HCT116 (cell line): Measurements from ENCODE around the gene FAM241A. TPM values are rescaled to one million over a fixed set of nuclear protein-coding genes. Genes with fewer than 3 reads are reported as not detected.

ENCODE experiments used
- ATAC-seq: fragments of 200-7000 bp; cut with Tn5 transposase; 2 replicates; pipeline ENCODE4 v1.9.1; 2020; ENCODE audit warnings: mild to moderate bottlenecking, moderate library complexity
- BruUV-seq: library from RNA; stranded (reverse); fragments of 400-500 nt; replicated peaks from 2 replicates; lab custom pipeline; 2021; lab: Mats Ljungman, UMichigan
- CTCF ChIA-PET: fragments of 300-600 bp; sonication (Branson Sonifier 250); formaldehyde crosslinking; loops from one replicate; lab custom pipeline; 2021; ENCODE audit warnings: antibody characterized with exemption; lab: Charles Lee
- POLR2A ChIA-PET: fragments of 300-600, 350-600 bp; sonication (Branson Sonifier 250); formaldehyde crosslinking; loops from one replicate; lab custom pipeline; 2021; ENCODE audit warnings: antibody characterized with exemption; lab: Charles Lee
- RAD21 ChIA-PET, 2 experiments: fragments of 300-600 bp; sonication (Branson Sonifier 250); formaldehyde crosslinking; loops; one replicate each; lab custom pipeline; 2023; ENCODE audit warnings: low total read pairs in 2 of 2; ENCODE audit not compliant: uncharacterized antibody in 2 of 2, unreplicated experiment in 2 of 2, low non-redundant PET in 1 of 2; lab: Charles Lee
- DNase-seq: peaks from one replicate; pipeline ENCODE4 v3.0.0-alpha.2; 2010; ENCODE audit warnings: low read depth, low spot score
- H2AFZ ChIP-seq: fragments of 200-600 bp; shearing (Covaris generic), sonication (generic); 2 replicates; pipeline ENCODE4 v1.6.1; 2017; ENCODE audit warnings: low read depth, mixed run types, mixed read lengths, antibody characterized with exemption, low read length; ENCODE audit not compliant: poor library complexity, severe bottlenecking
- H3K27ac ChIP-seq: 2 replicates; pipeline ENCODE4 v1.5.1; 2012; ENCODE audit warnings: low read depth, low read length
- H3K27me3 ChIP-seq: fragments of 200-600 bp; sonication (generic); 2 replicates; pipeline ENCODE4 v1.6.1; 2016; ENCODE audit warnings: mixed run types, low read length, mixed read lengths; ENCODE audit not compliant: insufficient read depth
- H3K36me3 ChIP-seq, 2 experiments: fragments of 200-500 bp in 1 of 2; fragments of 200-600 bp in 1 of 2; sonication (Bioruptor generic) in 1 of 2; sonication (generic) in 1 of 2; 2 replicates each; pipeline versions ENCODE4 v1.5.1 to v1.6.1; 2014 to 2016; ENCODE audit warnings: low read length in 2 of 2, inconsistent platforms in 1 of 2, mixed read lengths in 1 of 2, mixed run types in 1 of 2; ENCODE audit not compliant: insufficient read depth in 2 of 2, control insufficient read depth in 1 of 2
- H3K4me1 ChIP-seq, 2 experiments: fragments of 200-600 bp in 1 of 2; sonication (generic) in 1 of 2; 2 replicates each; pipeline versions ENCODE4 v1.5.1 to v1.6.1; 2012 to 2017; ENCODE audit warnings: low read length in 2 of 2, inconsistent platforms in 1 of 2, mild to moderate bottlenecking in 1 of 2, mixed read lengths in 1 of 2, mixed run types in 1 of 2, moderate library complexity in 1 of 2; ENCODE audit not compliant: insufficient read depth in 2 of 2, control insufficient read depth in 1 of 2
- H3K4me2 ChIP-seq: fragments of 200-600 bp; sonication (generic); 2 replicates; pipeline ENCODE4 v1.6.1; 2017; ENCODE audit warnings: mixed run types, low read length, mixed read lengths
- H3K4me3 ChIP-seq, 2 experiments: fragments of 200-600 bp in 1 of 2; sonication (generic) in 1 of 2; replicated peaks in 1 of 2; 2 replicates each; pipeline ENCODE4 v1.5.1; 2011 to 2016; ENCODE audit warnings: low read length in 2 of 2, control low read depth in 1 of 2, low read depth in 1 of 2, mild to moderate bottlenecking in 1 of 2, mixed read lengths in 1 of 2, mixed run types in 1 of 2
- H3K79me2 ChIP-seq: fragments of 200-600 bp; sonication (generic); 2 replicates; pipeline ENCODE4 v1.6.1; 2017; ENCODE audit warnings: mild to moderate bottlenecking, mixed run types, low read length, moderate library complexity, mixed read lengths; ENCODE audit not compliant: insufficient read depth
- H3K9ac ChIP-seq: fragments of 200-600 bp; sonication (generic); 2 replicates; pipeline ENCODE4 v1.6.1; 2016; ENCODE audit warnings: low read length, mixed read lengths
- H3K9me2 ChIP-seq: fragments of 200-600 bp; sonication (generic), shearing (Covaris generic); 2 replicates; pipeline ENCODE4 v1.6.1; 2017; ENCODE audit warnings: mixed run types, mild to moderate bottlenecking, moderate library complexity; ENCODE audit not compliant: insufficient read depth
- H3K9me3 ChIP-seq, 2 experiments: fragments of 200-500 bp in 1 of 2; fragments of 200-600 bp in 1 of 2; sonication (Bioruptor generic) in 1 of 2; sonication (generic) in 1 of 2; 2 replicates each; pipeline ENCODE4 v1.6.1; 2014 to 2017; ENCODE audit warnings: low read length in 2 of 2, mixed read lengths in 2 of 2, inconsistent platforms in 1 of 2, low read depth in 1 of 2, mild to moderate bottlenecking in 1 of 2, mixed run types in 1 of 2, moderate library complexity in 1 of 2; ENCODE audit not compliant: control insufficient read depth in 1 of 2, insufficient read depth in 1 of 2
- H4K20me1 ChIP-seq: fragments of 200-600 bp; sonication (generic), shearing (Covaris generic); 2 replicates; pipeline ENCODE4 v1.6.1; 2017; ENCODE audit warnings: mixed run types, mild to moderate bottlenecking, moderate library complexity; ENCODE audit not compliant: insufficient read depth
- CBX3 ChIP-seq: IDR thresholded peaks from 2 replicates; pipeline ENCODE4 v1.6.1; 2012; ENCODE audit warnings: low read depth
- CEBPB ChIP-seq: IDR thresholded peaks from 2 replicates; pipeline ENCODE4 v1.6.1; 2012; ENCODE audit warnings: low read depth
- EGR1 ChIP-seq: IDR thresholded peaks from 2 replicates; pipeline ENCODE4 v1.6.1; 2012; ENCODE audit warnings: low read depth
- ELF1 ChIP-seq: IDR thresholded peaks from 2 replicates; pipeline ENCODE4 v1.6.1; 2012; ENCODE audit warnings: low read depth, borderline replicate concordance
- EZH2phosphoT487 ChIP-seq: fragments of 200-600 bp; IDR thresholded peaks from 2 replicates; pipeline ENCODE4 v1.6.1; 2018; ENCODE audit warnings: antibody characterized with exemption, borderline replicate concordance
- FOSL1 ChIP-seq: IDR thresholded peaks from 2 replicates; pipeline ENCODE4 v1.6.1; 2012; ENCODE audit warnings: low read depth
- POLR2AphosphoS5 ChIP-seq: IDR thresholded peaks from 2 replicates; pipeline ENCODE4 v1.6.1; 2011; ENCODE audit warnings: mild to moderate bottlenecking, low read depth, low read length, moderate library complexity
- RAD21 ChIP-seq: IDR thresholded peaks from 2 replicates; pipeline ENCODE4 v1.6.1; 2012; ENCODE audit warnings: low read depth, mild to moderate bottlenecking
- SIN3A ChIP-seq: IDR thresholded peaks from 2 replicates; pipeline ENCODE4 v1.6.1; 2012; ENCODE audit warnings: low read depth
- SP1 ChIP-seq: IDR thresholded peaks from 2 replicates; pipeline ENCODE4 v1.6.1; 2012; ENCODE audit warnings: low read depth
- SRF ChIP-seq: IDR thresholded peaks from 2 replicates; pipeline ENCODE4 v1.6.1; 2012; ENCODE audit warnings: low read depth
- TCF7L2 ChIP-seq: IDR thresholded peaks from 2 replicates; pipeline ENCODE4 v1.7.0; 2011; ENCODE audit warnings: borderline replicate concordance, inconsistent platforms; ENCODE audit not compliant: insufficient read depth, insufficient read length; ENCODE audit errors: extremely low read depth
- ZFX ChIP-seq: fragments of 450-650 bp; IDR thresholded peaks from 2 replicates; pipeline ENCODE4 v1.6.1; 2017
- ZNF274 ChIP-seq: fragments of 200-500 bp; sonication (Bioruptor generic); IDR thresholded peaks from 2 replicates; pipeline ENCODE4 v1.6.1; 2014; ENCODE audit warnings: mild to moderate bottlenecking, low read depth, low read length, inconsistent platforms
- intact Hi-C: fragments of 100-400 bp; cut with micrococcal nuclease; formaldehyde crosslinking; loops from 2 replicates; pipeline ENCODE4 v1.10.0; 2022
- total RNA-seq: library from RNA; stranded (reverse); gene quantifications from one replicate; pipeline ENCODE4 v1.2.1, GENCODE V29; 2021; ENCODE audit not compliant: unreplicated experiment
- TF ChIP-seq, protein P1 (sequence below): IDR thresholded peaks from 2 replicates; pipeline ENCODE4 v1.6.1; 2012
- TF ChIP-seq, protein P2 (sequence below): IDR thresholded peaks from 2 replicates; pipeline ENCODE4 v1.6.1; 2012
- TF ChIP-seq, protein P3 (sequence below), 3 experiments: fragments of 200-600 bp in 1 of 3; sonication (generic) in 1 of 3; IDR thresholded peaks in 2 of 3; conservative IDR thresholded peaks in 1 of 3; 2 replicates each; pipeline ENCODE4 v1.5.1; 2012 to 2017; ENCODE audit warnings: low read depth in 2 of 3, low read length in 2 of 3, antibody characterized with exemption in 1 of 3, borderline replicate concordance in 1 of 3, control low read depth in 1 of 3, mild to moderate bottlenecking in 1 of 3, mixed read lengths in 1 of 3, mixed run types in 1 of 3, moderate library complexity in 1 of 3; ENCODE audit not compliant: insufficient read depth in 1 of 3
- TF ChIP-seq, protein P4 (sequence below): IDR thresholded peaks from 2 replicates; pipeline ENCODE4 v1.6.1; 2011; ENCODE audit warnings: mild to moderate bottlenecking, low read length, moderate library complexity; ENCODE audit not compliant: insufficient replicate concordance; ENCODE audit errors: extremely low read depth

Gene FAM241A
- total RNA-seq, 1 experiment from 2014 or later: 4.5 TPM

DNA sequence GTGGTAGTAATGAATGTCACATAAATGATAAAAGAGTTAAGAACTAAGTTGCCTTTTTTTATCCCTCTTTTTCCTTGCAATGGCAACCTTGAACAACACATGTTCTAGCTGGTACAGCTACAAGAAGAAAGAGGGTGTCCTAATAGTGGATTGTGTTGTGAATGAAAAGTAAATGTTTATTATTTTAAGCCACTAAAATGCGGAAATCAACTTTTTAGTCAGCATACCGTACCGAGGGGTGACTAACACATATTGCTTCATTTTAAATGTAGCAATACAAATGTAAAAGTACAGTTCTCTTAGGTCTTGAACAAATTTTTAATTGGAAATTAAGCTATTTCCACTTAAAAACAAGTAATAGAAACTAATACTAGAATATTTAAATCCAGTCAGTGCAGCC, 68.6 kb downstream of the FAM241A start (continued):
- TF ChIP-seq CEBPB: no peak
- TF ChIP-seq FOSL1: no peak
- TF ChIP-seq, protein P1, sequence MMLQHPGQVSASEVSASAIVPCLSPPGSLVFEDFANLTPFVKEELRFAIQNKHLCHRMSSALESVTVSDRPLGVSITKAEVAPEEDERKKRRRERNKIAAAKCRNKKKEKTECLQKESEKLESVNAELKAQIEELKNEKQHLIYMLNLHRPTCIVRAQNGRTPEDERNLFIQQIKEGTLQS: no peak
- TF ChIP-seq POLR2AphosphoS5: no peak
- TF ChIP-seq EZH2phosphoT487: no peak
- TF ChIP-seq SRF: no peak
- TF ChIP-seq ZFX: no peak

DNA sequence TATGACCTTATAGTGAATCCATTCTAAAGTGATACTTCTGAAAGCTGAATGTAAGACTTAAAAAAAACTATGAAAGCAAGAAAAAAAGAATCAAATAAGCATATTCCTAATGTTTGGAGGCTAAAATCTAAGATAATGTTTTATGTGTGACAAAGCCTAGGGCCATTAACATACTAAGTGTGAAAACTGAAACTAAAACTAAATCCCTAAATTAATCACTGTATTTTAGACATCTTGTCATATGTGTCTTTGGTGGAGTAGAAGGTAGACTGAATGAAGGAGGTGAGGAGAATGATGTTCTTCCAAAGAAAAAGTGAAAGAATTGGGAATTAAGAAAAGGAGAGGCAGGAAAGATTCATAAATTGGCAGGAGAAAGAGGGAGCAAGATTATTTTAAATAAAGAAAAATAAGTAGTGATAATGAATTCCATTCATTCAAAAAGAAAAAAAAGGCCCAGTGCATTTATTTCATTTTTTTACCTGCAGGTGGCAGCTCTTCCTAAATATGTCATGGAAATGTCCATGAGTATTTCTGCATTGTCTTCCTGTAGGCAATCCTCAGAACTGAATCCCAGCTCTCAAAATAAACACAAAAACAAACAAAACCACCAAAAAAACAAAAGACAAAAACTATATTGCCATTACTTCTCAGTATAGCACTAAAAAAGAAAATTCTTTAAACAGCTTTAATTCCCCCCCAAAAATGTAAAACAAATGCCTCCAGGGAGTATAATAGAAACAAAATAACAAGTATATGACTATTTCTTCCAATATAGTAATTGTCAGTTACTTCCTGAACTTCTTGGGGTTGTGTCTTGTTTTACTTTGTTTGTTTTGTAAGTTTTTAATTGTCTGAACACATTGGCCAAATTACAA, 69.4 kb downstream of the FAM241A start:
- DNase-seq: peak; percentile 28
- POLR2A ChIA-PET: no interaction called here
- no peaks in the 10 kb centered on the region for H4K20me1 ChIP-seq
- ATAC-seq: peak; percentile 70
- TF ChIP-seq, protein P2, sequence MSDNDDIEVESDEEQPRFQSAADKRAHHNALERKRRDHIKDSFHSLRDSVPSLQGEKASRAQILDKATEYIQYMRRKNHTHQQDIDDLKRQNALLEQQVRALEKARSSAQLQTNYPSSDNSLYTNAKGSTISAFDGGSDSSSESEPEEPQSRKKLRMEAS: no peak
- TF ChIP-seq EZH2phosphoT487 (no peak), ZFX (no peak), ELF1 (no peak), SRF (no peak), TCF7L2 (no peak), CBX3 (0 out of 2 replicates have a peak, but pooled peaks have one; percentile 20), CEBPB (no peak), FOSL1 (peak; percentile 9; the same call in 1 of the 2 replicates), ZNF274 (no peak), SIN3A (no peak), RAD21 (peak; percentile 57), EGR1 (no peak), SP1 (0 out of 2 replicates have a peak, but pooled peaks have one; percentile 19)
- TF ChIP-seq, protein P3, sequence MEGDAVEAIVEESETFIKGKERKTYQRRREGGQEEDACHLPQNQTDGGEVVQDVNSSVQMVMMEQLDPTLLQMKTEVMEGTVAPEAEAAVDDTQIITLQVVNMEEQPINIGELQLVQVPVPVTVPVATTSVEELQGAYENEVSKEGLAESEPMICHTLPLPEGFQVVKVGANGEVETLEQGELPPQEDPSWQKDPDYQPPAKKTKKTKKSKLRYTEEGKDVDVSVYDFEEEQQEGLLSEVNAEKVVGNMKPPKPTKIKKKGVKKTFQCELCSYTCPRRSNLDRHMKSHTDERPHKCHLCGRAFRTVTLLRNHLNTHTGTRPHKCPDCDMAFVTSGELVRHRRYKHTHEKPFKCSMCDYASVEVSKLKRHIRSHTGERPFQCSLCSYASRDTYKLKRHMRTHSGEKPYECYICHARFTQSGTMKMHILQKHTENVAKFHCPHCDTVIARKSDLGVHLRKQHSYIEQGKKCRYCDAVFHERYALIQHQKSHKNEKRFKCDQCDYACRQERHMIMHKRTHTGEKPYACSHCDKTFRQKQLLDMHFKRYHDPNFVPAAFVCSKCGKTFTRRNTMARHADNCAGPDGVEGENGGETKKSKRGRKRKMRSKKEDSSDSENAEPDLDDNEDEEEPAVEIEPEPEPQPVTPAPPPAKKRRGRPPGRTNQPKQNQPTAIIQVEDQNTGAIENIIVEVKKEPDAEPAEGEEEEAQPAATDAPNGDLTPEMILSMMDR (IDR thresholded peaks at IDR 0.05 in 2 of 3, conservative IDR thresholded peaks at IDR 0.05 in 1 of 3; ENCODE audit: borderline replicate concordance in 1 of 3, insufficient read depth in 1 of 3, low read depth in 2 of 3, low read length in 2 of 3): peak; percentile 40 to 67 (median 46)
- TF ChIP-seq, protein P4, sequence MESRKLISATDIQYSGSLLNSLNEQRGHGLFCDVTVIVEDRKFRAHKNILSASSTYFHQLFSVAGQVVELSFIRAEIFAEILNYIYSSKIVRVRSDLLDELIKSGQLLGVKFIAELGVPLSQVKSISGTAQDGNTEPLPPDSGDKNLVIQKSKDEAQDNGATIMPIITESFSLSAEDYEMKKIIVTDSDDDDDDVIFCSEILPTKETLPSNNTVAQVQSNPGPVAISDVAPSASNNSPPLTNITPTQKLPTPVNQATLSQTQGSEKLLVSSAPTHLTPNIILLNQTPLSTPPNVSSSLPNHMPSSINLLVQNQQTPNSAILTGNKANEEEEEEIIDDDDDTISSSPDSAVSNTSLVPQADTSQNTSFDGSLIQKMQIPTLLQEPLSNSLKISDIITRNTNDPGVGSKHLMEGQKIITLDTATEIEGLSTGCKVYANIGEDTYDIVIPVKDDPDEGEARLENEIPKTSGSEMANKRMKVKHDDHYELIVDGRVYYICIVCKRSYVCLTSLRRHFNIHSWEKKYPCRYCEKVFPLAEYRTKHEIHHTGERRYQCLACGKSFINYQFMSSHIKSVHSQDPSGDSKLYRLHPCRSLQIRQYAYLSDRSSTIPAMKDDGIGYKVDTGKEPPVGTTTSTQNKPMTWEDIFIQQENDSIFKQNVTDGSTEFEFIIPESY: no peak
- RAD21 ChIA-PET: no interaction called here
- no peak overlapping the region for H3K27ac ChIP-seq
- intact Hi-C loops: no loop called here
- no peak overlapping the region for H3K9ac ChIP-seq
- no peaks in the 10 kb centered on the region for H3K9me2 ChIP-seq
- no peak overlapping the region for H3K4me2 ChIP-seq
- no peaks in the 10 kb centered on the region for H3K4me1 ChIP-seq
- BruUV-seq: no TSS peak
- H3K79me2 ChIP-seq: no peaks in the 10 kb centered on the region
- peak overlapping the region; percentile 85 for H2AFZ ChIP-seq
- H3K9me3 ChIP-seq: no peaks in the 10 kb centered on the region; a peak in 1 of 4 replicates
- H3K27me3 ChIP-seq: no peaks in the 10 kb centered on the region
- no peaks in the 10 kb centered on the region for H3K36me3 ChIP-seq
- no peak overlapping the region for H3K4me3 ChIP-seq
- CTCF ChIA-PET: interaction anchor here (0.7 to 1.6 kb wide), 8 partner anchors 9 to 310 kb away, joined by 3 to 7 read pairs (median 4); no protein-coding TSS in a partner anchor
